Measurements from ENCODE around the gene METTL26. TPM values are rescaled to one million over a fixed set of nuclear protein-coding genes. Genes with fewer than 3 reads are reported as not detected.

The METTL26 gene
- total RNA-seq, 3 donors from 2014 or later, result 108 to 136 (median 130) TPM

GRCh38 chr16:652454-653305, 16.6 kb upstream of the METTL26 start:
- DNase-seq (ENCODE audit: low spot score in 2 of 2), result no peak
- Histone ChIP-seq H3K9me3 (no peaks in the 10 kb centered on the region), H3K27ac (no peak overlapping the region), H3K36me3 (no peaks in the 10 kb centered on the region), H3K4me1 (peaks cover 12 to 18% of the 10 kb centered on the region in 2 donors), H3K27me3 (no peaks in the 10 kb centered on the region), H3K4me3 (no peak overlapping the region)
- TF ChIP-seq, protein P1, sequence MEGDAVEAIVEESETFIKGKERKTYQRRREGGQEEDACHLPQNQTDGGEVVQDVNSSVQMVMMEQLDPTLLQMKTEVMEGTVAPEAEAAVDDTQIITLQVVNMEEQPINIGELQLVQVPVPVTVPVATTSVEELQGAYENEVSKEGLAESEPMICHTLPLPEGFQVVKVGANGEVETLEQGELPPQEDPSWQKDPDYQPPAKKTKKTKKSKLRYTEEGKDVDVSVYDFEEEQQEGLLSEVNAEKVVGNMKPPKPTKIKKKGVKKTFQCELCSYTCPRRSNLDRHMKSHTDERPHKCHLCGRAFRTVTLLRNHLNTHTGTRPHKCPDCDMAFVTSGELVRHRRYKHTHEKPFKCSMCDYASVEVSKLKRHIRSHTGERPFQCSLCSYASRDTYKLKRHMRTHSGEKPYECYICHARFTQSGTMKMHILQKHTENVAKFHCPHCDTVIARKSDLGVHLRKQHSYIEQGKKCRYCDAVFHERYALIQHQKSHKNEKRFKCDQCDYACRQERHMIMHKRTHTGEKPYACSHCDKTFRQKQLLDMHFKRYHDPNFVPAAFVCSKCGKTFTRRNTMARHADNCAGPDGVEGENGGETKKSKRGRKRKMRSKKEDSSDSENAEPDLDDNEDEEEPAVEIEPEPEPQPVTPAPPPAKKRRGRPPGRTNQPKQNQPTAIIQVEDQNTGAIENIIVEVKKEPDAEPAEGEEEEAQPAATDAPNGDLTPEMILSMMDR (IDR thresholded peaks at IDR 0.05), result no peak
- TF ChIP-seq POLR2A (IDR thresholded peaks at IDR 0.05), result no peak
- TF ChIP-seq POLR2AphosphoS5 (IDR thresholded peaks at IDR 0.05), result no peak
- intact Hi-C loops (cut with DNase I; ENCODE audit: low total_unique reads), result no loop called here

DNA sequence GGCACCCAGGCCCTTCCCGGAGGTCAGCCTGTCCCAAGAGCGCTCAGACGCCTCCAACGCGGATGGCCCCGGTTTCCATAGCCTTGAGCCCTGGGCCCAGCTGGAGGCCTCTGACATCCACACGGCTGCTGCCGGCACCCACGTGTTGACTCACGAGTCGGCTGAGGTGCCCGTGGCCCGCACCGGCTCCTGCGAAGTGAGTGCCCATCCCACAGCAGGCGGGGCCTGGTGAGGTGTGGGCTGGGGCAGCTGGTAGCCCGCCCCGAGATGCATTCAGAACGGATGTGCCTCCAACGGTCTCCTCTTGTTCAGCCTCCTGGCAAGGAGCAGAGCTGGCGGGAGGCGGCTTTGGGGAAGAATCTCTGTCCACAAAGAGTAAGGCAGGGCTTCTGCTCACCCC, 15.7 kb upstream of the METTL26 start:
- H3K36me3 ChIP-seq, result no peaks in the 10 kb centered on the region
- intact Hi-C loops (cut with DNase I; ENCODE audit: low total_unique reads), result no loop called here
- no peaks in the 10 kb centered on the region for H3K9me3 ChIP-seq
- H3K27me3 ChIP-seq, result no peaks in the 10 kb centered on the region
- no peak overlapping the region for H3K4me3 ChIP-seq
- H3K4me1 ChIP-seq, result peaks cover 12 to 26% of the 10 kb centered on the region in 2 donors
- no peak for TF ChIP-seq POLR2A (IDR thresholded peaks at IDR 0.05)
- TF ChIP-seq, protein P1 (IDR thresholded peaks at IDR 0.05), result no peak
- no peak for TF ChIP-seq POLR2AphosphoS5 (IDR thresholded peaks at IDR 0.05)
- DNase-seq (ENCODE audit: low spot score in 2 of 2), result no peak
- no peak overlapping the region for H3K27ac ChIP-seq

DNA sequence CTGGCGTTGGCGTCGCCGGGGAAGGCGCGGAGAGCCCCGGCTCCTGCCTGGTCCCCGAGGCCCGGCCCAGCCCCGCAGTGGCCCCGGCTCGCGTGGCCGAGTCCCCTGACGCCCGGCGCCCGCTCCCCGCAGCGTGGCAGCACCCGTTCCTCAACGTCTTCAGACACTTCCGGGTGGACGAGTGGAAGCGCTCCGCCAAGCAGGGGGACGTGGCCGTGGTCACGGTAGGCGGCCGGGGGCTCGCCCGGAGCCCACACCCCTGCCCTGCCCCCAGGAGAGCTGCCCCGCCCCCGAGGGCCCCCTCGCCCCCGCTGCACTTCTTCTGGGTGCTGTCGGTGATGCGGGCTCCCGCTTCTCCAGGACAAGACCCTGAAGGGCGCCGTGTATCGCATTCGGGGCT, 13.5 kb upstream of the METTL26 start:
- peak overlapping the region; percentile 89 to 94 for H3K27ac ChIP-seq
- no peaks in the 10 kb centered on the region for H3K36me3 ChIP-seq
- H3K9me3 ChIP-seq, result no peaks in the 10 kb centered on the region
- peaks cover 12 to 32% of the 10 kb centered on the region in 2 donors for H3K4me1 ChIP-seq
- intact Hi-C loops (cut with DNase I; ENCODE audit: low total_unique reads), result no loop called here
- peak overlapping the region; percentile 68 to 85 (median 80) for H3K4me3 ChIP-seq
- no peak for DNase-seq (ENCODE audit: low spot score in 2 of 2)
- no peaks in the 10 kb centered on the region for H3K27me3 ChIP-seq
- no peak for TF ChIP-seq POLR2A (IDR thresholded peaks at IDR 0.05)
- TF ChIP-seq POLR2AphosphoS5 (IDR thresholded peaks at IDR 0.05), result no peak
- TF ChIP-seq, protein P1 (IDR thresholded peaks at IDR 0.05), result no peak

DNA sequence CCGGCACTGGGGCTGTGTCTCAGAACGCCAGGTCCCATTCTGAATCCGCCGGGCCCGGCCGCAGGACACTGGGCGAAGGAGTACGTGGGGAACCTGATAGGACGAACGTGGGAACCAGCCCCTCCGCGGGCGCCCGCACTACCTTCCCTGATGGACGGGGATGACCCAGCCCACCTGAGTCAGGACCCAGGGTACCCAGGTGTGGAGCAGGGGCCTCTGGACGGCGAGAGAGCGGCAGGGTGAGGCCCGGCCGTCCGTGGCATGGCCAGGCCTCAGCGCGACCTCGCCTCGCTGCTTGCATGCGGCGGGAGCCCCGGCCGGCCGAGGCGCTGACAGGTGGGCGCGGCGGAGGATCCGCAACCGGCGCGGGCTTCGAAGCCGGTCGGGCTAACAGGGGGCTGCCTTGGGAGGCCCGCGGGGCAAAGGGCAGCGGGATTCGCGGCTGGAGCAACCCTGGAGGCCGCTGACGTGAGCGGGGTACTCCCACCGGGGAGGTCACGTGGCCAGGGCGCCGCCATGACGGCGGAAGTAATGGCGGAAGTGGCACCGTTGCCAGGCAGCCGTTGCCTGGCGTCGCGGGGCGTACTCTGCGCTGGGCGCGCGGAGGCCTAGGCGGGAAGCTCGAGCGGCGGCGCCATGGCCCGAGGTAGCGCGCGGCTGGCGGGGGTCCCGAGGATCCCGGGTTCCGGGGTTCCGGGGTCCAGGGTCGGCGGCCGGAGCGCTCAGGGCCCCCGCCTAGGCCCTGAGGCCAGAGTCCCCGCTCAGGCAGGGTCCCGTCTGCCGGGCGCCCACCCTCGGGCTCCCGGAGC, 12.9 kb upstream of the METTL26 start, which contains the start of gene WDR90:
Gene WDR90 (plus strand): TSS at position 585 of the 809 bp plus-strand sequence. CDS start 52 bp downstream, at position 637.
- peak within 1 kb of the TSS; percentile 89 to 94 for H3K27ac ChIP-seq
- H3K36me3 ChIP-seq, result no peaks in the 10 kb centered on the region
- intact Hi-C loops (cut with DNase I; ENCODE audit: low total_unique reads), result no loop called here
- H3K27me3 ChIP-seq, result no peaks in the 10 kb centered on the region
- H3K4me3 ChIP-seq, result peak within 1 kb of the TSS; percentile 68 to 85 (median 80)
- no peaks in the 10 kb centered on the region for H3K9me3 ChIP-seq
- TF ChIP-seq POLR2A (IDR thresholded peaks at IDR 0.05) (peak; percentile 34), POLR2AphosphoS5 (IDR thresholded peaks at IDR 0.05) (peak; percentile 83 to 88 (median 86))
- TF ChIP-seq, protein P1 (IDR thresholded peaks at IDR 0.05), result no peak
- DNase-seq (ENCODE audit: low spot score in 2 of 2), result peak; percentile 85 to 91
- H3K4me1 ChIP-seq, result peaks cover 12 to 32% of the 10 kb centered on the region in 2 donors

Measured in breast epithelium (tissue), 4 donors.